Esophagus (tissue), 2 donors: ENCODE results near the gene NKX3-2. TPM values are rescaled to one million over a fixed set of nuclear protein-coding genes. Genes with fewer than 3 reads are reported as not detected.

ENCODE experiments used
- H3K27ac ChIP-seq, 2 donors: one replicate each; pipeline ENCODE4 v1.5.1; 2013; ENCODE audit warnings: low read depth in 2 of 2, mild to moderate bottlenecking in 2 of 2, inconsistent platforms in 1 of 2, low read length in 1 of 2, moderate library complexity in 1 of 2
- H3K27me3 ChIP-seq, 2 donors: one replicate each; pipeline ENCODE4 v1.6.1; 2013; ENCODE audit warnings: low read length in 2 of 2, control low read depth in 1 of 2, mild to moderate bottlenecking in 1 of 2; ENCODE audit not compliant: insufficient read depth in 2 of 2, control insufficient read depth in 1 of 2
- H3K36me3 ChIP-seq, 2 donors: one replicate each; pipeline ENCODE4 v1.6.1; 2013; ENCODE audit warnings: low read length in 1 of 2; ENCODE audit not compliant: control insufficient read depth in 2 of 2, insufficient read depth in 2 of 2
- H3K4me1 ChIP-seq, 2 donors: one replicate each; pipeline ENCODE4 v1.6.1; 2013; ENCODE audit warnings: low read length in 1 of 2; ENCODE audit not compliant: control insufficient read depth in 2 of 2, insufficient read depth in 2 of 2
- H3K4me3 ChIP-seq, 2 donors: one replicate each; pipeline ENCODE4 v1.5.1; 2013; ENCODE audit warnings: low read length in 2 of 2, mild to moderate bottlenecking in 2 of 2, low read depth in 1 of 2, moderate library complexity in 1 of 2
- H3K9me3 ChIP-seq, 2 donors: one replicate each; pipeline ENCODE4 v1.6.1; 2013; ENCODE audit warnings: mild to moderate bottlenecking in 2 of 2, low read depth in 1 of 2, low read length in 1 of 2, moderate library complexity in 1 of 2; ENCODE audit not compliant: control insufficient read depth in 2 of 2, insufficient read depth in 1 of 2
- WGBS, 2 donors: extraction: QIAGEN DNeasy Blood & Tissue Kit; methylation state at CpG; one replicate each; pipeline ENCODE4 v1.1.7; 2013; 5-methylcytosine and 5-hydroxymethylcytosine counted together
- polyA plus RNA-seq, 2 donors: library from polyadenylated mRNA; stranded (reverse); fragments of 200-250 nt; gene quantifications; one replicate each; pipeline ENCODE4 v1.2.3, GENCODE V29; 2013
- donor health status: healthy with polysubstance abuse.
- donor health status: Bipolar disorder and iron deficiency.

NKX3-2 gene
- polyA plus RNA-seq, 2 donors, result 0.04 to 0.63 TPM

DNA sequence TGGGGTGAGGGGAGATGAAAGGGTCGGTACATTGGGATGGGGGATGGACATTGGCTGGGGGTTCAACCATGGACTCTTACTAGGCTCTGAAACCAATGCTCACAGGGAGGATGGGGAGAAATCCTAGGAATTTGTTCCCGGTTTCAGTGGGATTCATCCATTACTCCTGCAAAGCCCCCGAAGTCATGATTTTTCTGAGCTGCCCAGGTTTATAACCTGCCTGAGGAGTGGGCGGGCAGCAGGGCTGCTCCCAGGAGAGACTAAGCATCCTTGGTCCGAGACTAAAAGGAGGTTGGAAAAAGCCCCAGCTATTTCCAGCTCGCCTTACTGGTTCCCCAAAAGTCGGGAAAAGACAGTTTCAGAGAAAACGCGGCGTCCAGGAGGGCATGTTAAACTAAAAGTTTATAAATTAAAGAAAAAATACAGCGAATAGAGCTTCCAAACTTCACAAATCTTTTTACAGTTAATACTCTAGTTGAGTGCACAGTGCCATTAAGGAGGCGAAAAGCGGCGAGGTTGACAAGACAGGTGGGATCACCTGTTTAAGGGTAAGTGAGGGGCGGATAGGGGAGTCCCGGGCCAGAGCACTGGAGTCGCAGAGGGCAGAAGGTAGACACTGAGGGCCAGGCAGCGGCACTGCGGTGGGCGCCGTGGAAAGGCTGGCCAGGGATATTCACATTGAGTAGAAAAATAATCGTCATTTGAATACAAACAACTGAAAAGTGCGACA, 3.7 kb downstream of the NKX3-2 start:
- H3K9me3 ChIP-seq, result peaks cover 10 to 19% of the 10 kb centered on the region in 2 donors
- H3K4me1 ChIP-seq, result peaks cover 14 to 18% of the 10 kb centered on the region in 2 donors
- H3K27ac ChIP-seq, result no peak overlapping the region
- no peak overlapping the region for H3K4me3 ChIP-seq
- H3K36me3 ChIP-seq, result no peaks in the 10 kb centered on the region
- peaks cover 9 to 48% of the 10 kb centered on the region in 2 donors for H3K27me3 ChIP-seq
- WGBS, 2 donors, result 22 to 43% methylated on average over 23 of the region's 23 CpGs

- Histone ChIP-seq H3K4me3 (no peak overlapping the region), H3K27me3 (peaks cover 15 to 48% of the 10 kb centered on the region in 2 donors), H3K4me1 (peaks cover 11 to 16% of the 10 kb centered on the region in 2 donors), H3K9me3 (peaks cover 10 to 16% of the 10 kb centered on the region in 2 donors), H3K36me3 (no peaks in the 10 kb centered on the region), H3K27ac (no peak overlapping the region)
- WGBS, 2 donors, result 13 to 30% methylated on average over 42 of the region's 42 CpGs
Observed at GRCh38 chr4:13539619-13540445, 4.5 kb downstream of the NKX3-2 start.

DNA sequence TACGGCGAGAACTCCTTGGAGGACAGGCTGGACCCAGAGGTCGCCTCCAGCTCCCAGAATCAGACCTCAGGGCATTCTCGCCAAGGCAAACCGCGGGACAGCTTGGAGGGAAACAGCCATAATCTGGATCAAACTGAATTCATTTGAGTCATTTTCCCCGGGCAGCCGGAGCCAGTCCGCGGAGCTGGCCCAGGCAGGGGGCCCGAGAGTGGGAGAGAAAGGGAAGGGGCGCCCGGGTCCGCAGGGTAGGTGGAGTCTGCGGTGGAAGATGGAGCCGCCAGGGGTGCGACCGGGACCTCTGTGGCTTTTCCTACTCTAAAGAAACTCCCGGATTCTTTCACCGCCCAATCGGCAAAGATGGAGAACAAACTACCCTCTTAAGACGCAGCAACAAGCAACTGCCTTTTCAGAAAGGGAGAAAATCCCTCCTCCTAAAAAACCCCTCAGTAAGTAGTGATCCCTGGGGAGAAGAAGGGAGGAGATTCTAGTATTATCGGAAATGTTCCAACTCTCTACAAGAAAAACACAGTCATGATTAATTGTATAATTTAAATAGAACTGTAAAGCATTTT, 5.2 kb downstream of the NKX3-2 start:
- Histone ChIP-seq H3K4me3 (no peak overlapping the region), H3K9me3 (peaks cover 10 to 17% of the 10 kb centered on the region in 2 donors), H3K36me3 (no peaks in the 10 kb centered on the region), H3K27me3 (peaks cover 19 to 51% of the 10 kb centered on the region in 2 donors), H3K27ac (no peak overlapping the region), H3K4me1 (peaks cover 10% of the 10 kb centered on the region in 2 donors)
- 10 to 19% methylated on average over 23 of the region's 23 CpGs for WGBS, 2 donors

DNA sequence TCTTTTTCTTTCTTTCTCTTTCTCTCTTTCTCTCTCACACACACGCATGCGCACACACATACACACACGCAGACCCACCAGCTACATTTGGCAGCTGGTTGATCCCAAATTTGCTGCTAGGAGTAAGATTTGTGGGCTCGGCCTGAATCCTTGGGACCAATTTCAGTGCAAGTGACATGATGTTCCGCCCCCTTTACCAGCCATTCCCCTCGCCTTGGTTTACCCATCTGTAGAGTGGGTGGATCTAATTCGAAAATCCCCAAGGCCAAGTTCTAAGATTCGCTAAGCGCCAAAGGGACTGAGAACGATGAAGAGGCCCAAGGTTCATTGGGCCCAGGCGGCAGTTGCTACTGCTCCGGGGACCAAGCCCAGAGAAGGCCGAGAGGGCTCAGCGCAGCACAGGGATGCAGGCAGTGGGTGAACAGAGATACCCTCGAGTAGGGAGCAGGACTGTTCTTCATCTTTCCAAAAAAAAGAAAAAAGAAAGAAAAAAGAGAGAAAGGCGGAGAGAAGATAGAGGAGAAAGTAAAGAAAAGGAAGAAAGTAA, 5.8 kb downstream of the NKX3-2 start:
- 28 to 35% methylated on average over 16 of the region's 16 CpGs for WGBS, 2 donors
- Histone ChIP-seq H3K9me3 (peaks cover 10 to 17% of the 10 kb centered on the region in 2 donors), H3K4me3 (no peak overlapping the region), H3K4me1 (peaks cover 4 to 7% of the 10 kb centered on the region in 2 donors), H3K36me3 (no peaks in the 10 kb centered on the region), H3K27me3 (peaks cover 19 to 49% of the 10 kb centered on the region in 2 donors), H3K27ac (no peak overlapping the region)

- Histone ChIP-seq H3K27me3 (peaks cover 19 to 42% of the 10 kb centered on the region in 2 donors), H3K4me1 (peaks cover 4 to 7% of the 10 kb centered on the region in 2 donors)
- WGBS, 2 donors, result 17 to 30% methylated on average over 10 of the region's 10 CpGs
Observed at GRCh38 chr4:13537832-13538177, 6.5 kb downstream of the NKX3-2 start.

GRCh38 chr4:13537011-13537831, 7.1 kb downstream of the NKX3-2 start:
- Histone ChIP-seq H3K36me3 (no peaks in the 10 kb centered on the region), H3K27me3 (peaks cover 19 to 41% of the 10 kb centered on the region in 2 donors), H3K4me3 (no peak overlapping the region), H3K4me1 (peaks cover 4 to 5% of the 10 kb centered on the region in 2 donors), H3K27ac (no peak overlapping the region), H3K9me3 (peaks cover 6 to 10% of the 10 kb centered on the region in 2 donors)
- 16 to 31% methylated on average over 34 of the region's 34 CpGs for WGBS, 2 donors

More at GRCh38 chr4:13537832-13538177, 6.5 kb downstream of the NKX3-2 start:
- peaks cover 10 to 11% of the 10 kb centered on the region in 2 donors for H3K9me3 ChIP-seq
- H3K4me3 ChIP-seq, result no peak overlapping the region
- no peak overlapping the region for H3K27ac ChIP-seq
- no peaks in the 10 kb centered on the region for H3K36me3 ChIP-seq

GRCh38 chr4:13536607-13537006, 7.7 kb downstream of the NKX3-2 start:
- H3K4me3 ChIP-seq, result no peak overlapping the region
- H3K27ac ChIP-seq, result no peak overlapping the region
- peaks cover 19 to 44% of the 10 kb centered on the region in 2 donors for H3K27me3 ChIP-seq
- peaks cover 0 to 5% of the 10 kb centered on the region in 2 donors for H3K4me1 ChIP-seq
- no peaks in the 10 kb centered on the region for H3K36me3 ChIP-seq
- WGBS, 2 donors, result 39 to 41% methylated on average over 6 of the region's 6 CpGs
- peaks cover 6 to 10% of the 10 kb centered on the region in 2 donors for H3K9me3 ChIP-seq

- H3K4me1 ChIP-seq, result peaks cover 0 to 8% of the 10 kb centered on the region in 2 donors
- H3K4me3 ChIP-seq, result no peak overlapping the region
- WGBS, 2 donors, result 5 to 6% methylated on average over 39 of the region's 39 CpGs
- H3K9me3 ChIP-seq, result peaks cover 6 to 10% of the 10 kb centered on the region in 2 donors
- H3K27me3 ChIP-seq, result peaks cover 19 to 46% of the 10 kb centered on the region in 2 donors
- no peak overlapping the region for H3K27ac ChIP-seq
- H3K36me3 ChIP-seq, result no peaks in the 10 kb centered on the region
Observed at GRCh38 chr4:13535708-13536361, 8.5 kb downstream of the NKX3-2 start.
